22Rv1 (cell line): ENCODE data around the gene HDLBP.

Experiments used
- CTCF ChIP-seq: fragments of 450-650 bp; IDR thresholded peaks from 2 replicates; pipeline ENCODE4 v1.5.1; 2017; ENCODE audit warnings: mild to moderate bottlenecking
- ZFX ChIP-seq: fragments of 450-650 bp; IDR thresholded peaks from 2 replicates; pipeline ENCODE4 v1.6.1; 2017; ENCODE audit warnings: antibody characterized with exemption, borderline replicate concordance

- TF ChIP-seq CTCF, result no peak
- no peak for TF ChIP-seq ZFX
Measured at GRCh38 chr2:241226723-241227572, 88.5 kb downstream of the HDLBP start.
